HEK293 (cell line): ENCODE data around the gene ARPC5L.

Experiments used
- CTCF ChIA-PET: fragments of 350-600 bp; formaldehyde crosslinking; extraction: SDS; loops from one replicate; lab custom pipeline; 2021; ENCODE audit warnings: antibody characterized with exemption; lab: Yijun Ruan, JAX
- POLR2A ChIA-PET: fragments of 300-600 bp; formaldehyde crosslinking; extraction: SDS; loops from one replicate; lab custom pipeline; 2020; ENCODE audit warnings: antibody characterized with exemption, inconsistent platforms; lab: Yijun Ruan, JAX
- H3K27ac ChIP-seq: fragments of 200-500 bp; sonication (Bioruptor generic); 2 replicates; pipeline ENCODE4 v1.5.1; 2014; ENCODE audit warnings: low read depth, low read length, control low read depth, inconsistent platforms; ENCODE audit errors: extremely low read depth
- H3K36me3 ChIP-seq, 2 experiments: fragments of 200-500 bp in 1 of 2; sonication (Bioruptor generic) in 1 of 2; 1 replicate in 1 of 2; 2 replicates in 1 of 2; pipeline ENCODE4 v1.5.1; 2014 to 2017; ENCODE audit warnings: inconsistent platforms in 2 of 2, low read length in 2 of 2; ENCODE audit not compliant: control insufficient read depth in 2 of 2, insufficient read depth in 1 of 2
- H3K4me1 ChIP-seq: fragments of 200-500 bp; sonication (Bioruptor generic); 2 replicates; pipeline ENCODE4 v1.5.1; 2014; ENCODE audit warnings: mild to moderate bottlenecking, low read length, inconsistent platforms; ENCODE audit not compliant: control insufficient read depth, insufficient read depth
- H3K4me3 ChIP-seq: 2 replicates; pipeline ENCODE4 v1.5.1; 2011; ENCODE audit warnings: low read depth, mild to moderate bottlenecking, control low read depth, low read length, moderate library complexity
- H3K9me3 ChIP-seq: fragments of 200-500 bp; sonication (Bioruptor generic); 2 replicates; pipeline ENCODE4 v1.5.1; 2014; ENCODE audit warnings: low read depth, low read length, inconsistent platforms; ENCODE audit not compliant: control insufficient read depth, insufficient read depth
- KLF16 ChIP-seq: fragments of 450-650 bp; formaldehyde crosslinking; IDR thresholded peaks from 2 replicates; pipeline ENCODE4 v1.5.1; 2017; ENCODE audit warnings: missing biosample characterization, missing genetic modification characterization
- KLF8 ChIP-seq: fragments of 450-650 bp; formaldehyde crosslinking; IDR thresholded peaks from 2 replicates; pipeline ENCODE4 v1.5.1; 2016; ENCODE audit warnings: missing biosample characterization, missing genetic modification characterization
- KLF9 ChIP-seq: fragments of 450-650 bp; formaldehyde crosslinking; IDR thresholded peaks from 2 replicates; pipeline ENCODE4 v1.5.1; 2016; ENCODE audit warnings: missing biosample characterization, missing genetic modification characterization, low read depth
- MYNN ChIP-seq: fragments of 450-650 bp; formaldehyde crosslinking; IDR thresholded peaks from 2 replicates; pipeline ENCODE4 v1.5.1; 2016; ENCODE audit warnings: missing biosample characterization, missing genetic modification characterization, borderline replicate concordance
- MZF1 ChIP-seq: fragments of 450-650 bp; formaldehyde crosslinking; IDR thresholded peaks from 2 replicates; pipeline ENCODE4 v1.5.1; 2017; ENCODE audit warnings: missing biosample characterization, missing genetic modification characterization, borderline replicate concordance
- OVOL3 ChIP-seq: fragments of 450-650 bp; formaldehyde crosslinking; IDR thresholded peaks from 2 replicates; pipeline ENCODE4 v1.5.1; 2016; ENCODE audit warnings: missing biosample characterization, missing genetic modification characterization
- RBAK ChIP-seq: fragments of 450-650 bp; formaldehyde crosslinking; IDR thresholded peaks from 2 replicates; pipeline ENCODE4 v1.5.1; 2016; ENCODE audit warnings: missing biosample characterization, missing genetic modification characterization
- SCRT2 ChIP-seq: fragments of 450-650 bp; formaldehyde crosslinking; IDR thresholded peaks from 2 replicates; pipeline ENCODE4 v1.5.1; 2016; ENCODE audit warnings: missing biosample characterization, missing genetic modification characterization
- SP2 ChIP-seq: fragments of 450-650 bp; formaldehyde crosslinking; IDR thresholded peaks from 2 replicates; pipeline ENCODE4 v1.5.1; 2016; ENCODE audit warnings: missing biosample characterization, missing genetic modification characterization
- SP7 ChIP-seq: fragments of 450-650 bp; formaldehyde crosslinking; IDR thresholded peaks from 2 replicates; pipeline ENCODE4 v1.5.1; 2016; ENCODE audit warnings: missing biosample characterization, missing genetic modification characterization
- ZEB2 ChIP-seq: fragments of 450-650 bp; formaldehyde crosslinking; IDR thresholded peaks from 2 replicates; pipeline ENCODE4 v1.5.1; 2016; ENCODE audit warnings: missing biosample characterization, missing genetic modification characterization
- ZFHX2 ChIP-seq: fragments of 450-650 bp; formaldehyde crosslinking; conservative IDR thresholded peaks from 2 replicates; pipeline ENCODE4 v1.5.1; 2016; ENCODE audit warnings: missing biosample characterization, missing genetic modification characterization
- ZNF10 ChIP-seq: fragments of 450-650 bp; formaldehyde crosslinking; IDR thresholded peaks from 2 replicates; pipeline ENCODE4 v1.5.1; 2017; ENCODE audit warnings: missing biosample characterization, missing genetic modification characterization
- ZNF157 ChIP-seq: fragments of 450-650 bp; formaldehyde crosslinking; IDR thresholded peaks from 2 replicates; pipeline ENCODE4 v1.5.1; 2016; ENCODE audit warnings: missing biosample characterization, missing genetic modification characterization
- ZNF16 ChIP-seq: fragments of 450-650 bp; formaldehyde crosslinking; IDR thresholded peaks from 2 replicates; pipeline ENCODE4 v1.5.1; 2016; ENCODE audit warnings: low read depth, missing biosample characterization, missing genetic modification characterization
- ZNF175 ChIP-seq: fragments of 450-650 bp; formaldehyde crosslinking; IDR thresholded peaks from 2 replicates; pipeline ENCODE4 v1.5.1; 2016; ENCODE audit warnings: missing biosample characterization, missing genetic modification characterization
- ZNF184 ChIP-seq: fragments of 450-650 bp; IDR thresholded peaks from 2 replicates; pipeline ENCODE4 v1.5.1; 2018; ENCODE audit warnings: missing biosample characterization, mild to moderate bottlenecking, missing genetic modification characterization
- ZNF202 ChIP-seq: fragments of 450-650 bp; formaldehyde crosslinking; IDR thresholded peaks from 2 replicates; pipeline ENCODE4 v1.5.1; 2016; ENCODE audit warnings: missing biosample characterization, missing genetic modification characterization, borderline replicate concordance
- ZNF214 ChIP-seq: fragments of 450-650 bp; formaldehyde crosslinking; IDR thresholded peaks from 2 replicates; pipeline ENCODE4 v1.5.1; 2017; ENCODE audit warnings: missing biosample characterization, mild to moderate bottlenecking, missing genetic modification characterization, borderline replicate concordance
- ZNF24 ChIP-seq: fragments of 450-650 bp; formaldehyde crosslinking; IDR thresholded peaks from 2 replicates; pipeline ENCODE4 v1.5.1; 2016; ENCODE audit warnings: missing biosample characterization, missing genetic modification characterization
- ZNF311 ChIP-seq: fragments of 450-650 bp; formaldehyde crosslinking; IDR thresholded peaks from 2 replicates; pipeline ENCODE4 v1.5.1; 2017; ENCODE audit warnings: missing biosample characterization, missing genetic modification characterization, borderline replicate concordance
- ZNF514 ChIP-seq: fragments of 450-650 bp; formaldehyde crosslinking; IDR thresholded peaks from 2 replicates; pipeline ENCODE4 v1.5.1; 2016; ENCODE audit warnings: missing biosample characterization, missing genetic modification characterization
- ZNF621 ChIP-seq: fragments of 450-650 bp; formaldehyde crosslinking; IDR thresholded peaks from 2 replicates; pipeline ENCODE4 v1.5.1; 2017; ENCODE audit warnings: missing biosample characterization, missing genetic modification characterization
- ZNF654 ChIP-seq: fragments of 450-650 bp; formaldehyde crosslinking; IDR thresholded peaks from 2 replicates; pipeline ENCODE4 v1.5.1; 2016; ENCODE audit warnings: low read depth, missing biosample characterization, missing genetic modification characterization
- ZNF664 ChIP-seq: fragments of 450-650 bp; formaldehyde crosslinking; IDR thresholded peaks from 2 replicates; pipeline ENCODE4 v1.5.1; 2016; ENCODE audit warnings: missing biosample characterization, missing genetic modification characterization
- ZNF768 ChIP-seq: fragments of 450-650 bp; formaldehyde crosslinking; IDR thresholded peaks from 2 replicates; pipeline ENCODE4 v1.5.1; 2018; ENCODE audit warnings: missing biosample characterization, mild to moderate bottlenecking, missing genetic modification characterization
- TF ChIP-seq, protein P1 (sequence below): fragments of 450-650 bp; formaldehyde crosslinking; IDR thresholded peaks from 2 replicates; pipeline ENCODE4 v1.5.1; 2016; ENCODE audit warnings: missing biosample characterization, missing genetic modification characterization
- TF ChIP-seq, protein P2 (sequence below): fragments of 450-650 bp; formaldehyde crosslinking; IDR thresholded peaks from 2 replicates; pipeline ENCODE4 v1.5.0; 2017; ENCODE audit warnings: missing biosample characterization, missing genetic modification characterization, borderline replicate concordance

The ARPC5L gene

DNA sequence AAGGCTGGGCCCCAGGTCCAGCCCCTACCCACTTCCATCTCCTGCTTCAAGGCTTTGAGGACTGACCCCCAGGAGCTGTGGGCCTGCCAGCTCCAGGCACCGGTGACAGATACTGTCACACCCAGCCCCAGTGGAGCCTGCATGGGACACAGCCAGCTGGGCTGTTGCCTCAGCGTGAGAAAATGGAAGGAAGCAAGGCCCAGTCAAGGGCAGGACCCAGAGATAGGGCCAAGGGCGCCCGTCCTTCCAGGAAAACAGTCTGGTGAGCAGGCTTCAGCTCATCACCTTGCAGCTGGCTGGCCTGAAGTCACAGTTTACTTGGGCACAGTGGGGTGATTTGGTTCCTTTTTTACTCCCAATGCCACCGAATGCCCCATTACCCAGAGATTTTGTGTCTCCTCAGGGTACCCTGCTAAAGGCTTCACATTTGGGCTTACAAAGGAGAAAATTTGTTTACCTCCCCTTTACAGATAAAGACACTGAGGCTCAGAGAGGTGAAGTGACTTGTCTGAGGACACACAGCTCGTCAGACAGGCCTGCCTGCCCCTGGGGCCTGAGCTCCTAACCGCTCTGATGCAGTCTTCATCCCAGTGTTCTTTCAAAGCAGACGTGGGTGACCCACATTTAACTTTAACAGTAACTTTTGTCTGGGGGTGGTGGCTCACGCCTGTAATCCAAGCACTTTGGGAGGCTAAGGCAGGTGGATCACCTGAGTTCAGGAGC lies 30.1 kb upstream of the ARPC5L start:
- H3K36me3 ChIP-seq = no peaks in the 10 kb centered on the region
- CTCF ChIA-PET = interaction anchor here (0.7 to 31.1 kb wide), 10 partner anchors 9 to 56 kb away, joined by 3 to 1257 read pairs (median 6); partner anchors contain the start of genes NR6A1, OLFML2A and WDR38
- H3K27ac ChIP-seq = no peak overlapping the region
- peaks cover 10% of the 10 kb centered on the region for H3K4me1 ChIP-seq
- H3K4me3 ChIP-seq = no peak overlapping the region
- POLR2A ChIA-PET = interaction anchor here (0.9 to 1.5 kb wide), 4 partner anchors 13 to 410 kb away, joined by 3 to 9 read pairs (median 4); partner anchors contain the start of genes HSPA5 and NR6A1
- H3K9me3 ChIP-seq = no peaks in the 10 kb centered on the region
- TF ChIP-seq ZNF768 (tag by site-specific recombination) (0 out of 2 replicates have a peak, but pooled peaks have one; percentile 66), ZNF664 (tag by site-specific recombination) (no peak), KLF9 (tag by site-specific recombination) (no peak), ZNF24 (tag by site-specific recombination) (no peak), ZNF654 (tag by site-specific recombination) (no peak), ZNF184 (tag by site-specific recombination) (no peak), ZEB2 (no peak), SCRT2 (no peak), ZNF16 (tag by site-specific recombination) (no peak)

DNA sequence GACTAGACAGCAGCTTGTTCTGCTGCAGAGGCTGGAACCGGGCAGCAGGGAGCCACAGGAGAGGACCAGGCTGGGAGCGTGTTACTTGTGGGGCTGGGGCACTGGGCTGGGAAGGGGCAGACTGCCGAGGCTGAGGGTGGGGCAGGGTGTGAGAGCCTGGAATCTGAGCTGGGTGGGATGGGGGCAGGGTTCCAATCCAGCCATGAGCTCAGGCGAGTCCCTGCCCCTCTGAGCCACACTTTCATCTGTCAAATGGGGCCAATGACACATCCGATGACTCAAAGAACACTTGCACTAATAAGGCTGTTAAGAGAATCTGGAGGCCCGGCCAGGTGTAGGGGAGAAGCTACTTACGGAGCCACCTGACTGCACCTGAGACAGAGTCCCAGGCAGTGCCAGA lies 27.3 kb upstream of the ARPC5L start:
- Histone ChIP-seq H3K27ac (peak overlapping the region; percentile 72; the same call in 1 of the 2 replicates), H3K9me3 (no peaks in the 10 kb centered on the region), H3K4me3 (no peak overlapping the region), H3K4me1 (peaks cover 10% of the 10 kb centered on the region), H3K36me3 (no peaks in the 10 kb centered on the region)
- ChIA-PET CTCF (interaction anchor here (1.0 to 31.1 kb wide), 7 partner anchors 12 to 106 kb away, joined by 3 to 1257 read pairs (median 4); partner anchors contain the start of genes NR6A1, OLFML2A and WDR38), POLR2A (interaction anchor here (0.6 to 1.7 kb wide), 8 partner anchors 14 to 872 kb away, joined by 3 to 13 read pairs (median 4); partner anchors contain the start of genes MAPKAP1 and NR6A1)
- no peak for TF ChIP-seq ZNF311 (tag by site-specific recombination)
- no peak for TF ChIP-seq ZNF175 (tag by site-specific recombination)
- peak; percentile 40; the same call in 1 of the 2 replicates for TF ChIP-seq ZEB2
- TF ChIP-seq ZNF621 (tag by site-specific recombination) = no peak
- no peak for TF ChIP-seq ZNF10 (tag by site-specific recombination)
- TF ChIP-seq SP7 = peak; percentile 26; the same call in 1 of the 2 replicates
- TF ChIP-seq RBAK (tag by site-specific recombination) = no peak
- no peak for TF ChIP-seq KLF16 (tag by site-specific recombination)
- TF ChIP-seq, protein P1, sequence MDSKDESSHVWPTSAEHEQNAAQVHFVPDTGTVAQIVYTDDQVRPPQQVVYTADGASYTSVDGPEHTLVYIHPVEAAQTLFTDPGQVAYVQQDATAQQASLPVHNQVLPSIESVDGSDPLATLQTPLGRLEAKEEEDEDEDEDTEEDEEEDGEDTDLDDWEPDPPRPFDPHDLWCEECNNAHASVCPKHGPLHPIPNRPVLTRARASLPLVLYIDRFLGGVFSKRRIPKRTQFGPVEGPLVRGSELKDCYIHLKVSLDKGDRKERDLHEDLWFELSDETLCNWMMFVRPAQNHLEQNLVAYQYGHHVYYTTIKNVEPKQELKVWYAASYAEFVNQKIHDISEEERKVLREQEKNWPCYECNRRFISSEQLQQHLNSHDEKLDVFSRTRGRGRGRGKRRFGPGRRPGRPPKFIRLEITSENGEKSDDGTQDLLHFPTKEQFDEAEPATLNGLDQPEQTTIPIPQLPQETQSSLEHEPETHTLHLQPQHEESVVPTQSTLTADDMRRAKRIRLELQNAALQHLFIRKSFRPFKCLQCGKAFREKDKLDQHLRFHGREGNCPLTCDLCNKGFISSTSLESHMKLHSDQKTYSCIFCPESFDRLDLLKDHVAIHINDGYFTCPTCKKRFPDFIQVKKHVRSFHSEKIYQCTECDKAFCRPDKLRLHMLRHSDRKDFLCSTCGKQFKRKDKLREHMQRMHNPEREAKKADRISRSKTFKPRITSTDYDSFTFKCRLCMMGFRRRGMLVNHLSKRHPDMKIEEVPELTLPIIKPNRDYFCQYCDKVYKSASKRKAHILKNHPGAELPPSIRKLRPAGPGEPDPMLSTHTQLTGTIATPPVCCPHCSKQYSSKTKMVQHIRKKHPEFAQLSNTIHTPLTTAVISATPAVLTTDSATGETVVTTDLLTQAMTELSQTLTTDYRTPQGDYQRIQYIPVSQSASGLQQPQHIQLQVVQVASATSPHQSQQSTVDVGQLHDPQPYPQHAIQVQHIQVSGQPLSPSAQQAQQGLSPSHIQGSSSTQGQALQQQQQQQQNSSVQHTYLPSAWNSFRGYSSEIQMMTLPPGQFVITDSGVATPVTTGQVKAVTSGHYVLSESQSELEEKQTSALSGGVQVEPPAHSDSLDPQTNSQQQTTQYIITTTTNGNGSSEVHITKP = no peak
- TF ChIP-seq ZNF214 = no peak
- 0 out of 2 replicates have a peak, but pooled peaks have one; percentile 52 for TF ChIP-seq KLF8 (tag by site-specific recombination)
- TF ChIP-seq MZF1 (tag by site-specific recombination) = no peak
- no peak for TF ChIP-seq MYNN (tag by site-specific recombination)
- no peak for TF ChIP-seq OVOL3 (tag by site-specific recombination)
- no peak for TF ChIP-seq ZNF654 (tag by site-specific recombination)
- TF ChIP-seq, protein P2, sequence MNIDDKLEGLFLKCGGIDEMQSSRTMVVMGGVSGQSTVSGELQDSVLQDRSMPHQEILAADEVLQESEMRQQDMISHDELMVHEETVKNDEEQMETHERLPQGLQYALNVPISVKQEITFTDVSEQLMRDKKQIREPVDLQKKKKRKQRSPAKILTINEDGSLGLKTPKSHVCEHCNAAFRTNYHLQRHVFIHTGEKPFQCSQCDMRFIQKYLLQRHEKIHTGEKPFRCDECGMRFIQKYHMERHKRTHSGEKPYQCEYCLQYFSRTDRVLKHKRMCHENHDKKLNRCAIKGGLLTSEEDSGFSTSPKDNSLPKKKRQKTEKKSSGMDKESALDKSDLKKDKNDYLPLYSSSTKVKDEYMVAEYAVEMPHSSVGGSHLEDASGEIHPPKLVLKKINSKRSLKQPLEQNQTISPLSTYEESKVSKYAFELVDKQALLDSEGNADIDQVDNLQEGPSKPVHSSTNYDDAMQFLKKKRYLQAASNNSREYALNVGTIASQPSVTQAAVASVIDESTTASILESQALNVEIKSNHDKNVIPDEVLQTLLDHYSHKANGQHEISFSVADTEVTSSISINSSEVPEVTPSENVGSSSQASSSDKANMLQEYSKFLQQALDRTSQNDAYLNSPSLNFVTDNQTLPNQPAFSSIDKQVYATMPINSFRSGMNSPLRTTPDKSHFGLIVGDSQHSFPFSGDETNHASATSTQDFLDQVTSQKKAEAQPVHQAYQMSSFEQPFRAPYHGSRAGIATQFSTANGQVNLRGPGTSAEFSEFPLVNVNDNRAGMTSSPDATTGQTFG = no peak
- TF ChIP-seq ZNF157 (tag by site-specific recombination) = no peak
- TF ChIP-seq ZNF202 (tag by site-specific recombination) = no peak
- TF ChIP-seq ZNF514 (tag by site-specific recombination) = no peak
- TF ChIP-seq ZFHX2 (tag by site-specific recombination) = no peak
- no peak for TF ChIP-seq SP2 (tag by site-specific recombination)
